Body of pancreas (tissue), 4 donors: Measurements from ENCODE around the gene FLYWCH2.

Experiments used
- CTCF ChIP-seq, 7 experiments: fragments of 450-650 bp in 4 of 7; fragments of 200-600 bp in 3 of 7; sonication (generic) in 3 of 7; IDR thresholded peaks; one replicate each; pipeline ENCODE4 v1.5.1; 2016 to 2019; ENCODE audit warnings: antibody characterized with exemption in 7 of 7
- POLR2A ChIP-seq, 3 donors: fragments of 450-650 bp; IDR thresholded peaks; one replicate each; pipeline ENCODE4 v1.6.1; 2016; ENCODE audit warnings: antibody characterized with exemption in 3 of 3, mild to moderate bottlenecking in 2 of 3

- TF ChIP-seq CTCF (IDR thresholded peaks at IDR 0.05) (no peak), POLR2A (IDR thresholded peaks at IDR 0.05) (no peak)
These were observed 41.2 kb upstream of the FLYWCH2 start for GRCh38 chr16:2841606-2842339.
